OCI-LY7 (cell line): Measurements from ENCODE around the gene MAGI1. TPM values are rescaled to one million over a fixed set of nuclear protein-coding genes. Genes with fewer than 3 reads are reported as not detected.

Experiments used
- BruUV-seq: library from RNA; stranded (reverse); fragments of 400-500 nt; replicated peaks from 2 replicates; lab custom pipeline; 2021; lab: Mats Ljungman, UMichigan
- CTCF ChIA-PET: fragments of 300-600 bp; sonication (Branson Sonifier 250); formaldehyde crosslinking; loops from one replicate; lab custom pipeline; 2022; ENCODE audit warnings: antibody characterized with exemption; ENCODE audit not compliant: unreplicated experiment; lab: Charles Lee
- POLR2A ChIA-PET: fragments of 300-600 bp; sonication (Branson Sonifier 250); formaldehyde crosslinking; loops from one replicate; lab custom pipeline; 2022; ENCODE audit warnings: antibody characterized with exemption; lab: Charles Lee
- DNase-seq: peaks from one replicate; pipeline ENCODE4 v3.0.0-alpha.2; 2015; ENCODE audit warnings: low spot score
- H2AFZ ChIP-seq: fragments of 200-600 bp; sonication (generic), shearing (Covaris generic); 2 replicates; pipeline ENCODE4 v1.6.1; 2014; ENCODE audit warnings: mild to moderate bottlenecking, antibody characterized with exemption, low read length, moderate library complexity
- H3K27ac ChIP-seq: fragments of 200-600 bp; sonication (generic); 2 replicates; pipeline ENCODE4 v1.5.1; 2014; ENCODE audit warnings: mixed run types, low read depth, mild to moderate bottlenecking, moderate library complexity, low read length, inconsistent platforms; ENCODE audit not compliant: poor library complexity, severe bottlenecking
- H3K36me3 ChIP-seq: fragments of 200-600 bp; sonication (generic); 2 replicates; pipeline ENCODE4 v1.6.1; 2014; ENCODE audit warnings: mild to moderate bottlenecking, antibody characterized with exemption, low read length, moderate library complexity, mixed read lengths; ENCODE audit not compliant: insufficient read depth
- H3K4me1 ChIP-seq: fragments of 200-600 bp; sonication (generic); 2 replicates; pipeline ENCODE4 v1.5.1; 2014; ENCODE audit warnings: mild to moderate bottlenecking, low read length; ENCODE audit not compliant: insufficient read depth, poor library complexity, severe bottlenecking
- H3K4me2 ChIP-seq: fragments of 200-600 bp; sonication (generic); 2 replicates; pipeline ENCODE4 v1.6.1; 2014; ENCODE audit warnings: mild to moderate bottlenecking, low read length
- H3K4me3 ChIP-seq: fragments of 200-600 bp; sonication (generic); 2 replicates; pipeline ENCODE4 v1.5.1; 2014; ENCODE audit warnings: mild to moderate bottlenecking, low read depth, low read length; ENCODE audit not compliant: poor library complexity, severe bottlenecking
- H3K79me2 ChIP-seq: fragments of 200-600 bp; sonication (generic); 2 replicates; pipeline ENCODE4 v1.6.1; 2016; ENCODE audit warnings: low read depth, mild to moderate bottlenecking, low read length, moderate library complexity, mixed read lengths; ENCODE audit not compliant: insufficient read depth
- H3K9me2 ChIP-seq: fragments of 200-600 bp; sonication (generic); 2 replicates; pipeline ENCODE4 v1.6.1; 2016; ENCODE audit warnings: mild to moderate bottlenecking, low read length, mixed read lengths; ENCODE audit not compliant: insufficient read depth
- H3K9me3 ChIP-seq: fragments of 200-600 bp; sonication (generic); 2 replicates; pipeline ENCODE4 v1.6.1; 2014; ENCODE audit warnings: mild to moderate bottlenecking, mixed run types, low read length, mixed read lengths
- H4K20me1 ChIP-seq: fragments of 200-600 bp; sonication (generic); 2 replicates; pipeline ENCODE4 v1.6.1; 2014; ENCODE audit warnings: mild to moderate bottlenecking, antibody characterized with exemption, low read length, moderate library complexity, mixed read lengths; ENCODE audit not compliant: insufficient read depth
- CTCF ChIP-seq: fragments of 200-600 bp; sonication (generic); conservative IDR thresholded peaks from 2 replicates; pipeline ENCODE4 v1.5.1; 2014; ENCODE audit warnings: mild to moderate bottlenecking, antibody characterized with exemption, low read length, moderate library complexity, mixed read lengths
- EZH2phosphoT487 ChIP-seq: fragments of 200-600 bp; sonication (generic); IDR thresholded peaks from 2 replicates; pipeline ENCODE4 v1.6.1; 2018; ENCODE audit warnings: low read depth, borderline replicate concordance, mild to moderate bottlenecking, mixed run types, antibody characterized with exemption, low read length, moderate library complexity, mixed read lengths
- intact Hi-C: fragments of 100-400 bp; cut with micrococcal nuclease; formaldehyde crosslinking; loops from one replicate; pipeline ENCODE4 v1.10.0; 2022; ENCODE audit not compliant: unreplicated experiment
- total RNA-seq, 2 experiments: library from RNA; depleted of rRNA in 1 of 2; stranded (reverse); fragments of >200 nt in 1 of 2; shearing (Covaris generic) in 1 of 2; gene quantifications; 2 replicates each; pipeline ENCODE4 v1.2.3, GENCODE V29; 2014 to 2022

Gene MAGI1
- total RNA-seq, 2 experiments from 2014 or later = 0.63 to 2.5 TPM

DNA sequence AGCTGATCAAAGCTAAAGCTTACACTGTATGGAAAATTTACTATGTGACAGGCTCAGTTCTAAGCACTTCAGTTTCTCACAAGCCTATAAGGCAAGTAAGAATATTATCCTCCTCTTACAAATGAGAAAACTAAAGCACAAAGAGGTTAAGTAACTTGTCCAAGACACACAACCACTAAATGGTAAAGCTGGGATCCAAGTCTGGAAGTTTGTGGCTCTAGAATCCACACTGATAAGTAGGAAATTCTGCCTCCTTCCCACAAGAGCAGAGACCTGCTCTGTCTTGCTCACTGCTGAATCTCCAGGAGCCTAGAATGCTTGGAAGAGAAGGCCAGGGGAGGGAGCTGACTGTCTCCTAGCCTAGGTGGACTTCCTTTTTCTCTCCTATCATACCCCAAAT lies 60.6 kb downstream of the MAGI1 start:
- Histone ChIP-seq H3K79me2 (no peaks in the 10 kb centered on the region), H3K9me2 (no peaks in the 10 kb centered on the region), H3K36me3 (no peaks in the 10 kb centered on the region), H3K9me3 (no peaks in the 10 kb centered on the region), H3K4me2 (no peak overlapping the region), H3K27ac (no peak overlapping the region), H3K4me3 (no peak overlapping the region), H4K20me1 (no peaks in the 10 kb centered on the region), H3K4me1 (no peaks in the 10 kb centered on the region), H2AFZ (no peak overlapping the region)
- no peak for TF ChIP-seq EZH2phosphoT487
- no peak for TF ChIP-seq CTCF
- no TSS peak for BruUV-seq
- ChIA-PET CTCF (no interaction called here), POLR2A (interaction anchor here (1.2 kb wide), 1 partner anchor 664 kb away, joined by 4 read pairs; no protein-coding TSS in a partner anchor)
- intact Hi-C loops = no loop called here
- no peak for DNase-seq

DNA sequence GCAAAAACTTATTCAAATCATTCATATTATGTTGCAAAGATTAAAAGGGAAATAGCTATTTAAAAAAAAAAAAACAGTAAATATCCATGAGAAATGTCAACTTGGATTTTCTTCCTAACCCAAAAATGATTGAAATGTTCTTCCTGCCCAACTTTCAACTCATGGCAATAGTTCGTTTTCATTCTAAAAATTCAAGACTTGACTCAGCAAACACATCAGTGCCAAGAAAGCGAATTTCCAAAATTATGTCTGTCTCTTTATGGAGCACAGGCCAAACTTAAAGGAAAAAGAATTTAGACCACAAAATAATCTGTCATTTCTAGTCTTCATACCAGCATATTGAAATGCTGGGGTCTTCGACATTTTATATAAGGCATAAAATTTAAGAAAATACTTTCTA lies 63.7 kb downstream of the MAGI1 start:
- no peaks in the 10 kb centered on the region for H3K79me2 ChIP-seq
- no peaks in the 10 kb centered on the region for H3K4me1 ChIP-seq
- POLR2A ChIA-PET = no interaction called here
- no peaks in the 10 kb centered on the region for H3K9me3 ChIP-seq
- H3K36me3 ChIP-seq = no peaks in the 10 kb centered on the region
- TF ChIP-seq CTCF (no peak), EZH2phosphoT487 (no peak)
- no peak overlapping the region for H3K4me2 ChIP-seq
- no peaks in the 10 kb centered on the region for H4K20me1 ChIP-seq
- CTCF ChIA-PET = no interaction called here
- no peak overlapping the region for H3K4me3 ChIP-seq
- no TSS peak for BruUV-seq
- H3K9me2 ChIP-seq = no peaks in the 10 kb centered on the region
- DNase-seq = no peak
- no peak overlapping the region for H3K27ac ChIP-seq
- intact Hi-C loops = no loop called here
- H2AFZ ChIP-seq = no peak overlapping the region

- no TSS peak for BruUV-seq
- no peaks in the 10 kb centered on the region for H3K36me3 ChIP-seq
- ChIA-PET CTCF (no interaction called here), POLR2A (no interaction called here)
- H3K4me3 ChIP-seq = no peak overlapping the region
- TF ChIP-seq EZH2phosphoT487 (no peak), CTCF (no peak)
- H3K4me2 ChIP-seq = no peak overlapping the region
- no peak overlapping the region for H2AFZ ChIP-seq
- no peaks in the 10 kb centered on the region for H3K79me2 ChIP-seq
- H3K4me1 ChIP-seq = no peaks in the 10 kb centered on the region
- no peaks in the 10 kb centered on the region for H3K9me2 ChIP-seq
- H4K20me1 ChIP-seq = no peaks in the 10 kb centered on the region
- H3K27ac ChIP-seq = no peak overlapping the region
- no peaks in the 10 kb centered on the region for H3K9me3 ChIP-seq
- intact Hi-C loops = no loop called here
- DNase-seq = no peak
These were observed 64.2 kb downstream of the MAGI1 start for GRCh38 chr3:65974509-65974908.
